ENCODE results near the gene PITX1.

Gene PITX1

GRCh38 chr5:135061001-135061400, 27.0 kb upstream of the PITX1 start:
- TF ChIP-seq ZBTB7A (IDR thresholded peaks at IDR 0.05; ENCODE audit: low read depth), result no peak

GRCh38 chr5:135060021-135060420, 26.0 kb upstream of the PITX1 start:
- no peak for TF ChIP-seq EP300 (IDR thresholded peaks at IDR 0.05; ENCODE audit: borderline replicate concordance)
- TF ChIP-seq CEBPB (IDR thresholded peaks at IDR 0.05), result no peak
- no peak for TF ChIP-seq USF1 (IDR thresholded peaks at IDR 0.05)

GRCh38 chr5:135059000-135059923, 25.2 kb upstream of the PITX1 start:
- no peak for TF ChIP-seq NFIC (IDR thresholded peaks at IDR 0.05)
- peak; percentile 66 for TF ChIP-seq REST (IDR thresholded peaks at IDR 0.05; ENCODE audit: low read depth)

GRCh38 chr5:135058331-135058732, 24.3 kb upstream of the PITX1 start:
- no peak for TF ChIP-seq TEAD4 (IDR thresholded peaks at IDR 0.05)
- TF ChIP-seq YY1 (IDR thresholded peaks at IDR 0.05; ENCODE audit: low read depth), result no peak
- TF ChIP-seq MAX (IDR thresholded peaks at IDR 0.05), result no peak
- no peak for TF ChIP-seq REST (IDR thresholded peaks at IDR 0.05; ENCODE audit: low read depth)
- TF ChIP-seq NFIC (IDR thresholded peaks at IDR 0.05), result no peak
- no peak for TF ChIP-seq EGR1 (IDR thresholded peaks at IDR 0.05)
- TF ChIP-seq RAD21 (IDR thresholded peaks at IDR 0.05; ENCODE audit: low read depth), result no peak
- TF ChIP-seq FOXM1 (IDR thresholded peaks at IDR 0.05; ENCODE audit: borderline replicate concordance, low read depth), result no peak
- TF ChIP-seq TCF12 (IDR thresholded peaks at IDR 0.05; ENCODE audit: low read depth), result no peak

GRCh38 chr5:135057233-135057632, 23.2 kb upstream of the PITX1 start:
- TF ChIP-seq RAD21 (IDR thresholded peaks at IDR 0.05; ENCODE audit: low read depth), result no peak
- no peak for TF ChIP-seq REST (IDR thresholded peaks at IDR 0.05; ENCODE audit: low read depth)
- no peak for TF ChIP-seq MAX (IDR thresholded peaks at IDR 0.05)
- TF ChIP-seq TEAD4 (IDR thresholded peaks at IDR 0.05), result no peak

- TF ChIP-seq EP300 (IDR thresholded peaks at IDR 0.05; ENCODE audit: borderline replicate concordance) (no peak), ZBTB7A (IDR thresholded peaks at IDR 0.05; ENCODE audit: low read depth) (no peak), CREB1 (IDR thresholded peaks at IDR 0.05; ENCODE audit: low read depth) (no peak)
These were observed 22.4 kb upstream of the PITX1 start for GRCh38 chr5:135056316-135057030.
